ENCODE data around the gene GPR15LG. TPM values are rescaled to one million over a fixed set of nuclear protein-coding genes. Genes with fewer than 3 reads are reported as not detected.
A peak's percentile ranks its signal among the peaks of the same experiment; 100 is the strongest.

GPR15LG gene
- total RNA-seq, 1 experiment from 2014 or later: not detected

DNA sequence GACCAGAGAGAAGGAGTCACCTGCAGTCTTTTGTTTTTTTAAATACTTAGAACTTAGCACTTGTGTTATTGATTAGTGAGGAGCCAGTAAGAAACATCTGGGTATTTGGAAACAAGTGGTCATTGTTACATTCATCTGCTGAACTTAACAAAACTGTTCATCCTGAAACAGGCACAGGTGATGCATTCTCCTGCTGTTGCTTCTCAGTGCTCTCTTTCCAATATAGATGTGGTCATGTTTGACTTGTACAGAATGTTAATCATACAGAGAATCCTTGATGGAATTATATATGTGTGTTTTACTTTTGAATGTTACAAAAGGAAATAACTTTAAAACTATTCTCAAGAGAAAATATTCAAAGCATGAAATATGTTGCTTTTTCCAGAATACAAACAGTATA is 20.8 kb upstream of the GPR15LG start:
- no TSS peak for BruUV-seq (replicated peaks)
- intact Hi-C loops (cut with micrococcal nuclease): no loop called here

GRCh38 chr10:84155521-84155920 is 18.1 kb upstream of the GPR15LG start:
- no TSS peak for BruUV-seq (replicated peaks)
- no peak overlapping the region for H3K27ac Mint-ChIP-seq (ENCODE audit: low read depth, unreplicated experiment)
- peaks cover 6% of the 10 kb centered on the region for H3K4me1 Mint-ChIP-seq (ENCODE audit: insufficient read depth, unreplicated experiment)
- H3K4me3 Mint-ChIP-seq (ENCODE audit: unreplicated experiment): no peak overlapping the region
- CTCF ChIA-PET: interaction anchor here (0.8 to 2.3 kb wide), 4 partner anchors 8 to 50 kb away, joined by 3 to 9 read pairs (median 5); no protein-coding TSS in a partner anchor
- peaks cover 52% of the 10 kb centered on the region for H3K36me3 Mint-ChIP-seq (ENCODE audit: insufficient read depth, unreplicated experiment)
- no peaks in the 10 kb centered on the region for H3K27me3 Mint-ChIP-seq (ENCODE audit: insufficient read depth, unreplicated experiment)
- TF ChIP-seq CTCF (IDR thresholded peaks at IDR 0.05; ENCODE audit: unreplicated experiment): no peak
- H3K9me3 Mint-ChIP-seq (ENCODE audit: unreplicated experiment): no peaks in the 10 kb centered on the region
- intact Hi-C loops (cut with micrococcal nuclease): no loop called here
- no peak for DNase-seq (ENCODE audit: unreplicated experiment)
- POLR2A ChIA-PET: interaction anchor here (0.7 to 1.2 kb wide), 3 partner anchors 8 to 43 kb away, joined by 3 to 4 read pairs (median 3); no protein-coding TSS in a partner anchor

More for the DNA sequence above, 20.8 kb upstream of the GPR15LG start:
- Mint-ChIP-seq H3K27me3 (ENCODE audit: insufficient read depth, unreplicated experiment) (no peaks in the 10 kb centered on the region), H3K36me3 (ENCODE audit: insufficient read depth, unreplicated experiment) (peaks cover 79% of the 10 kb centered on the region), H3K4me1 (ENCODE audit: insufficient read depth, unreplicated experiment) (no peaks in the 10 kb centered on the region), H3K9me3 (ENCODE audit: unreplicated experiment) (no peaks in the 10 kb centered on the region), H3K27ac (ENCODE audit: low read depth, unreplicated experiment) (no peak overlapping the region), H3K4me3 (ENCODE audit: unreplicated experiment) (no peak overlapping the region)
- DNase-seq (ENCODE audit: unreplicated experiment): no peak
- no peak for TF ChIP-seq CTCF (IDR thresholded peaks at IDR 0.05; ENCODE audit: unreplicated experiment)
- ChIA-PET POLR2A (interaction anchor here (0.6 kb wide), 1 partner anchor 101 kb away, joined by 3 read pairs; no protein-coding TSS in a partner anchor), CTCF (interaction anchor here (1.1 to 10.9 kb wide), 2 partner anchors 13 to 52 kb away, joined by 3 to 210 read pairs; partner anchors contain the start of gene GHITM)

GRCh38 chr10:84156009-84156408 is 17.6 kb upstream of the GPR15LG start:
- no peak for TF ChIP-seq CTCF (IDR thresholded peaks at IDR 0.05; ENCODE audit: unreplicated experiment)
- BruUV-seq (replicated peaks): no TSS peak
- intact Hi-C loops (cut with micrococcal nuclease): no loop called here
- Mint-ChIP-seq H3K4me1 (ENCODE audit: insufficient read depth, unreplicated experiment) (peaks cover 6% of the 10 kb centered on the region), H3K9me3 (ENCODE audit: unreplicated experiment) (no peaks in the 10 kb centered on the region), H3K27me3 (ENCODE audit: insufficient read depth, unreplicated experiment) (no peaks in the 10 kb centered on the region), H3K4me3 (ENCODE audit: unreplicated experiment) (no peak overlapping the region), H3K36me3 (ENCODE audit: insufficient read depth, unreplicated experiment) (peaks cover 47% of the 10 kb centered on the region), H3K27ac (ENCODE audit: low read depth, unreplicated experiment) (no peak overlapping the region)
- CTCF ChIA-PET: interaction anchor here (0.8 to 2.3 kb wide), 3 partner anchors 8 to 49 kb away, joined by 3 to 9 read pairs (median 7); no protein-coding TSS in a partner anchor
- DNase-seq (ENCODE audit: unreplicated experiment): no peak
- POLR2A ChIA-PET: interaction anchor here (0.7 to 1.3 kb wide), 4 partner anchors 14 to 345 kb away, joined by 3 to 7 read pairs (median 4); partner anchors contain the start of gene GHITM

DNA sequence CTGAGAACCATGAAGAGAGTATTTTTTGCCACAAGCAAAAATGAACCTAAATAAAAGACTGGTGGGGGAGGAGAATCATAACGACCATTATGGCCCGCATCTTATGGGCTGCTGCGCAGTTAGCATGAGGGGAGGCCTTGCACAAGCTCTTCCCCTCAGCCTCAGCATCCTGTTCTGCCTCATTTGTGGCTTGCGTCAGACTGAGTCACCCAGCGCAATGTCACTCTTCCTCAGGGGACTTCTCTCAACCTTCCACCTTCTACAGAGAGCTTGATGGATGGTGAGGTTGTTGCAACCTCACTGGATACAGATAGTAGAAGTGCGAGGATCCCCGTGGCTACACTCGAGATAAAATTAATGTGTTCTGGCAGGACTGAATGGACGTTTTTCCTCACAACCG is 16.8 kb upstream of the GPR15LG start:
- H3K4me1 Mint-ChIP-seq (ENCODE audit: insufficient read depth, unreplicated experiment): peaks cover 6% of the 10 kb centered on the region
- H3K27ac Mint-ChIP-seq (ENCODE audit: low read depth, unreplicated experiment): peak overlapping the region; percentile 10
- ChIA-PET CTCF (interaction anchor here (2.1 to 2.3 kb wide), 2 partner anchors 9 to 49 kb away, joined by 7 to 9 read pairs; no protein-coding TSS in a partner anchor), POLR2A (interaction anchor here (0.7 to 1.3 kb wide), 4 partner anchors 15 to 344 kb away, joined by 3 to 7 read pairs (median 4); partner anchors contain the start of gene GHITM)
- intact Hi-C loops (cut with micrococcal nuclease): no loop called here
- peak; percentile 29 for DNase-seq (ENCODE audit: unreplicated experiment)
- no peak for TF ChIP-seq CTCF (IDR thresholded peaks at IDR 0.05; ENCODE audit: unreplicated experiment)
- no peaks in the 10 kb centered on the region for H3K9me3 Mint-ChIP-seq (ENCODE audit: unreplicated experiment)
- peaks cover 41% of the 10 kb centered on the region for H3K36me3 Mint-ChIP-seq (ENCODE audit: insufficient read depth, unreplicated experiment)
- no peaks in the 10 kb centered on the region for H3K27me3 Mint-ChIP-seq (ENCODE audit: insufficient read depth, unreplicated experiment)
- H3K4me3 Mint-ChIP-seq (ENCODE audit: unreplicated experiment): no peak overlapping the region
- BruUV-seq (replicated peaks): no TSS peak

All from MCF 10A (cell line).